SH-SY5Y (cell line): ENCODE results near the gene MMS19.

Experiments
- GATA2 ChIP-seq: IDR thresholded peaks from 2 replicates; pipeline ENCODE4 v1.6.1; 2011; ENCODE audit warnings: mild to moderate bottlenecking, low read depth, low read length
- GATA3 ChIP-seq: IDR thresholded peaks from 2 replicates; pipeline ENCODE4 v1.6.1; 2011; ENCODE audit warnings: low read depth, mild to moderate bottlenecking, low read length, moderate library complexity

GRCh38 chr10:97499561-97500296, 1.5 kb upstream of the MMS19 start:
- TF ChIP-seq GATA3 (no peak), GATA2 (no peak; the same call in 1 of the 2 replicates)
